IMR-90 (cell line): ENCODE results near the gene ANKRD53. TPM values are rescaled to one million over a fixed set of nuclear protein-coding genes. Genes with fewer than 3 reads are reported as not detected.

Experiments used
- ATAC-seq: fragments of 200-7000 bp; cut with Tn5 transposase; 2 replicates; pipeline ENCODE4 v1.9.1; 2020; ENCODE audit warnings: low read depth, mild to moderate bottlenecking, moderate library complexity
- BruUV-seq: library from RNA; stranded (reverse); fragments of 400-500 nt; replicated peaks from 2 replicates; lab custom pipeline; 2021; lab: Mats Ljungman, UMichigan
- CTCF ChIA-PET: fragments of 300-600 bp; formaldehyde crosslinking; extraction: SDS; loops from one replicate; lab custom pipeline; 2021; ENCODE audit warnings: antibody characterized with exemption; lab: Yijun Ruan, JAX
- POLR2A ChIA-PET: fragments of 300-600 bp; sonication (Branson Sonifier 250); formaldehyde crosslinking; loops from one replicate; lab custom pipeline; 2022; ENCODE audit warnings: antibody characterized with exemption; ENCODE audit not compliant: unreplicated experiment; lab: Charles Lee
- DNase-seq: peaks from one replicate; pipeline ENCODE4 v3.0.0; 2013
- H2AFZ ChIP-seq: replicated peaks from 2 replicates; pipeline ENCODE3; 2013; ENCODE audit warnings: low read length, mild to moderate bottlenecking; ENCODE audit not compliant: poor library complexity
- H2AK5ac ChIP-seq: 2 replicates; pipeline ENCODE4 v1.6.1; 2013; ENCODE audit warnings: low read depth, low read length, inconsistent platforms
- H2AK9ac ChIP-seq: replicated peaks from 2 replicates; pipeline ENCODE3; 2013; ENCODE audit warnings: mild to moderate bottlenecking, low read depth, low read length, moderate library complexity; ENCODE audit not compliant: poor library complexity
- H2BK120ac ChIP-seq: 2 replicates; pipeline ENCODE4 v1.6.1; 2013; ENCODE audit warnings: low read depth, low read length, inconsistent platforms
- H2BK15ac ChIP-seq: 3 replicates; pipeline ENCODE4 v1.6.1; 2013; ENCODE audit warnings: low read depth, low read length, inconsistent platforms
- H2BK20ac ChIP-seq: 2 replicates; pipeline ENCODE4 v1.6.1; 2013; ENCODE audit warnings: low read depth, mild to moderate bottlenecking, inconsistent platforms, low read length, moderate library complexity
- H2BK5ac ChIP-seq: 2 replicates; pipeline ENCODE4 v1.6.1; 2013; ENCODE audit warnings: mild to moderate bottlenecking, low read depth, low read length, inconsistent platforms; ENCODE audit not compliant: poor library complexity, severe bottlenecking
- H3K14ac ChIP-seq: replicated peaks from 2 replicates; pipeline ENCODE4 v1.6.1; 2013; ENCODE audit warnings: low read depth, low read length, inconsistent platforms
- H3K18ac ChIP-seq: 2 replicates; pipeline ENCODE4 v1.6.1; 2013; ENCODE audit warnings: low read depth, low read length, control low read depth
- H3K23ac ChIP-seq: 2 replicates; pipeline ENCODE4 v1.6.1; 2013; ENCODE audit warnings: low read depth, low read length, inconsistent platforms
- H3K27ac ChIP-seq: 2 replicates; pipeline ENCODE4 v1.5.1; 2013; ENCODE audit warnings: mild to moderate bottlenecking, control low read depth, low read length; ENCODE audit not compliant: insufficient read depth
- H3K27me3 ChIP-seq: 2 replicates; pipeline ENCODE4 v1.6.1; 2013; ENCODE audit warnings: low read length; ENCODE audit not compliant: control insufficient read depth, insufficient read depth
- H3K36me3 ChIP-seq: 2 replicates; pipeline ENCODE4 v1.6.1; 2013; ENCODE audit warnings: low read length, mixed read lengths; ENCODE audit not compliant: control insufficient read depth, insufficient read depth
- H3K4ac ChIP-seq: 2 replicates; pipeline ENCODE4 v1.6.1; 2013; ENCODE audit warnings: low read depth, low read length, inconsistent platforms
- H3K4me1 ChIP-seq: 2 replicates; pipeline ENCODE4 v1.6.1; 2013; ENCODE audit warnings: low read length, mixed read lengths; ENCODE audit not compliant: control insufficient read depth, insufficient read depth
- H3K4me2 ChIP-seq: 2 replicates; pipeline ENCODE4 v1.6.1; 2013; ENCODE audit warnings: low read depth, mild to moderate bottlenecking, control low read depth, low read length, moderate library complexity
- H3K4me3 ChIP-seq: 2 replicates; pipeline ENCODE4 v1.5.1; 2013; ENCODE audit warnings: low read depth, mild to moderate bottlenecking, control low read depth, low read length, moderate library complexity; ENCODE audit not compliant: insufficient read depth
- H3K56ac ChIP-seq: 2 replicates; pipeline ENCODE4 v1.6.1; 2013; ENCODE audit warnings: low read length, inconsistent platforms; ENCODE audit not compliant: insufficient read depth; ENCODE audit errors: extremely low read depth
- H3K79me1 ChIP-seq, 2 experiments: 2 replicates each; pipeline ENCODE4 v1.6.1; 2013; ENCODE audit warnings: low read length in 2 of 2, inconsistent platforms in 1 of 2, low read depth in 1 of 2
- H3K9ac ChIP-seq: 2 replicates; pipeline ENCODE4 v1.6.1; 2013; ENCODE audit warnings: low read depth, low read length, control low read depth
- H3K9me1 ChIP-seq: 2 replicates; pipeline ENCODE4 v1.6.1; 2013; ENCODE audit warnings: low read length, inconsistent platforms; ENCODE audit not compliant: insufficient read depth
- H3K9me3 ChIP-seq: 2 replicates; pipeline ENCODE4 v1.6.1; 2013; ENCODE audit warnings: low read length; ENCODE audit not compliant: control insufficient read depth, insufficient read depth
- H4K20me1 ChIP-seq: 2 replicates; pipeline ENCODE4 v1.6.1; 2013; ENCODE audit warnings: low read length, inconsistent platforms; ENCODE audit not compliant: insufficient read depth
- H4K5ac ChIP-seq: 2 replicates; pipeline ENCODE4 v1.6.1; 2013; ENCODE audit warnings: mild to moderate bottlenecking, low read depth, low read length, control low read depth
- H4K8ac ChIP-seq, 2 experiments: 2 replicates each; pipeline ENCODE4 v1.6.1; 2013; ENCODE audit warnings: low read depth in 2 of 2, low read length in 2 of 2, control low read depth in 1 of 2, inconsistent platforms in 1 of 2
- H4K91ac ChIP-seq: 2 replicates; pipeline ENCODE4 v1.6.1; 2013; ENCODE audit warnings: low read depth, low read length, inconsistent platforms; ENCODE audit not compliant: insufficient read depth
- BHLHE40 ChIP-seq: fragments of 150-350 bp; IDR thresholded peaks from 2 replicates; pipeline ENCODE4 v1.6.1; 2016; ENCODE audit warnings: mild to moderate bottlenecking, low read depth, low read length
- CEBPB ChIP-seq: IDR thresholded peaks from 2 replicates; pipeline ENCODE4 v1.6.1; 2012; ENCODE audit warnings: low read depth, low read length, improper control_type of control experiment
- ELK1 ChIP-seq: fragments of 150-350 bp; IDR thresholded peaks from 2 replicates; pipeline ENCODE4 v1.6.1; 2016; ENCODE audit warnings: low read depth, mild to moderate bottlenecking, low read length, moderate library complexity, borderline replicate concordance
- FOS ChIP-seq: fragments of 150-350 bp; IDR thresholded peaks from 2 replicates; pipeline ENCODE4 v1.6.1; 2016; ENCODE audit warnings: low read depth, low read length
- MAZ ChIP-seq: IDR thresholded peaks from 2 replicates; pipeline ENCODE4 v1.6.1; 2012; ENCODE audit warnings: low read depth, mild to moderate bottlenecking, low read length, improper control_type of control experiment, moderate library complexity, borderline replicate concordance
- POLR2A ChIP-seq: IDR thresholded peaks from 2 replicates; pipeline ENCODE4 v1.6.1; 2012; ENCODE audit warnings: mild to moderate bottlenecking, low read depth, low read length
- RAD21 ChIP-seq: IDR thresholded peaks from 2 replicates; pipeline ENCODE4 v1.6.1; 2012; ENCODE audit warnings: low read length, improper control_type of control experiment
- RCOR1 ChIP-seq: IDR thresholded peaks from 2 replicates; pipeline ENCODE4 v1.6.1; 2012; ENCODE audit warnings: mild to moderate bottlenecking, low read length, improper control_type of control experiment; ENCODE audit not compliant: insufficient replicate concordance
- WGBS, 2 experiments: methylation state at CpG; one replicate each; pipeline versions ENCODE4 v1.1.5 to v1.1.7; 2013; ENCODE audit warnings: missing lambda C conversion rate in 2 of 2; ENCODE audit not compliant: insufficient read length in 1 of 2; ENCODE audit errors: extremely low coverage in 2 of 2; 5-methylcytosine and 5-hydroxymethylcytosine counted together
- dilution Hi-C: fragments of 300-500 bp; cut with HindIII; formaldehyde crosslinking; loops from one replicate; pipeline ENCODE4 v1.14.3; 2018; ENCODE audit warnings: low sequenced_read_pairs; ENCODE audit not compliant: unreplicated experiment
- in situ Hi-C: fragments of 300-500 bp; cut with MboI; formaldehyde crosslinking; loops from 3 replicates; pipeline ENCODE4 v1.14.3; 2019; ENCODE audit warnings: low sequenced_read_pairs, inconsistent platforms, mixed read lengths
- intact Hi-C: fragments of 100-400 bp; cut with micrococcal nuclease; formaldehyde crosslinking; loops from 2 replicates; pipeline ENCODE4 v1.10.0; 2022
- polyA plus RNA-seq, 3 experiments: library from polyadenylated mRNA; depleted of rRNA; stranded (reverse); fragments of >200 nt; gene quantifications; 2 replicates each; pipeline ENCODE4 v1.2.3, GENCODE V29; 2012; ENCODE audit warnings: low replicate concordance in 1 of 3
- total RNA-seq: library from RNA; depleted of rRNA; stranded (reverse); fragments of >200 nt; gene quantifications from 2 replicates; pipeline ENCODE4 v1.2.3, GENCODE V29; 2012

ANKRD53 gene
- total and polyA plus RNA-seq, 2 of the 4 experiments (the other 2 are of a cell fraction), result 0.54 to 1.0 TPM

DNA sequence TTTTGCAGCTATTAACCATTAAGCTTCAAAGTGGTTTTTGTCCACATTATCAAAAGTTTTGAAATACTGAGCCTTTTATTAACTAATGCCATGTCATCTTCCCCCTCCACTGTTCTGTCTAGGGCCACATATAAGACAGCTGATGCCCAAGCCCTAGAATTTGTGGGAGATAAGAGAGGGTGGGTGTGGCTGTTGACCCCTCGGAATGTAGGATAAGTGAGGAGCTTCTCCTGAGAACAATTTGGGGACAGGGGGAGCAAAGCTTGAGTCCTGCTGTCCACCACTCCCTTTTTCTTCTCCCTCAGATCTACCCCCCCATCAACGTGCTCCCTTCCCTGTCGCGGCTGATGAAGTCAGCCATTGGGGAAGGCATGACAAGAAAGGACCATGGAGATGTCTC is 14.3 kb upstream of the ANKRD53 start:
- Histone ChIP-seq H2BK5ac (no peak overlapping the region), H3K23ac (no peak overlapping the region), H2AK9ac (no peak overlapping the region), H4K20me1 (no peaks in the 10 kb centered on the region), H3K4me2 (no peak overlapping the region), H2BK20ac (no peak overlapping the region), H2AFZ (no peak overlapping the region), H4K91ac (no peak overlapping the region), H2BK120ac (no peak overlapping the region), H2AK5ac (no peak overlapping the region), H4K5ac (no peak overlapping the region), H3K9me1 (no peaks in the 10 kb centered on the region), H3K56ac (no peak overlapping the region), H3K4me1 (no peaks in the 10 kb centered on the region), H2BK15ac (no peak overlapping the region), H3K36me3 (no peaks in the 10 kb centered on the region), H3K9me3 (no peaks in the 10 kb centered on the region), H3K27me3 (peaks cover 5% of the 10 kb centered on the region; the same call in 1 of the 2 replicates), H3K27ac (no peak overlapping the region), H3K18ac (no peak overlapping the region), H4K8ac (no peak overlapping the region), H3K9ac (no peak overlapping the region), H3K79me1 (no peaks in the 10 kb centered on the region), H3K14ac (no peak overlapping the region), H3K4ac (no peak overlapping the region), H3K4me3 (no peak overlapping the region)
- intact Hi-C loops (loop anchor here (2.0 kb wide), 1 partner anchor 31 kb away; the partner anchor contains the start of gene TEX261), dilution Hi-C loops (no loop called here), in situ Hi-C loops (no loop called here)
- TF ChIP-seq RAD21 (no peak), FOS (no peak), BHLHE40 (no peak), RCOR1 (no peak), POLR2A (no peak), CEBPB (no peak), MAZ (no peak), ELK1 (no peak)
- POLR2A ChIA-PET, result no interaction called here
- BruUV-seq, result no TSS peak
- CTCF ChIA-PET, result interaction anchor here (0.6 to 2.3 kb wide), 6 partner anchors 10 to 37 kb away, joined by 3 to 13 read pairs (median 4); partner anchors contain the start of gene ANKRD53
- no CpG with 5 or more reads among the region's 4 CpGs for WGBS, 2 experiments
- ATAC-seq (no peak), DNase-seq (no peak)
